ENCODE results near the gene GTF2F2.

GRCh38 chr13:45119469-45119990 lies 780 bp upstream of the GTF2F2 start:
- TF ChIP-seq, protein P1, sequence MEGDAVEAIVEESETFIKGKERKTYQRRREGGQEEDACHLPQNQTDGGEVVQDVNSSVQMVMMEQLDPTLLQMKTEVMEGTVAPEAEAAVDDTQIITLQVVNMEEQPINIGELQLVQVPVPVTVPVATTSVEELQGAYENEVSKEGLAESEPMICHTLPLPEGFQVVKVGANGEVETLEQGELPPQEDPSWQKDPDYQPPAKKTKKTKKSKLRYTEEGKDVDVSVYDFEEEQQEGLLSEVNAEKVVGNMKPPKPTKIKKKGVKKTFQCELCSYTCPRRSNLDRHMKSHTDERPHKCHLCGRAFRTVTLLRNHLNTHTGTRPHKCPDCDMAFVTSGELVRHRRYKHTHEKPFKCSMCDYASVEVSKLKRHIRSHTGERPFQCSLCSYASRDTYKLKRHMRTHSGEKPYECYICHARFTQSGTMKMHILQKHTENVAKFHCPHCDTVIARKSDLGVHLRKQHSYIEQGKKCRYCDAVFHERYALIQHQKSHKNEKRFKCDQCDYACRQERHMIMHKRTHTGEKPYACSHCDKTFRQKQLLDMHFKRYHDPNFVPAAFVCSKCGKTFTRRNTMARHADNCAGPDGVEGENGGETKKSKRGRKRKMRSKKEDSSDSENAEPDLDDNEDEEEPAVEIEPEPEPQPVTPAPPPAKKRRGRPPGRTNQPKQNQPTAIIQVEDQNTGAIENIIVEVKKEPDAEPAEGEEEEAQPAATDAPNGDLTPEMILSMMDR (IDR thresholded peaks at IDR 0.05): no peak
- no peak for TF ChIP-seq POLR2A (IDR thresholded peaks at IDR 0.05)
